HEK293 (cell line): ENCODE data around the gene ITPKC.

ENCODE experiments used
- TCF7L2 ChIP-seq: IDR thresholded peaks from 2 replicates; pipeline ENCODE4 v1.6.1; 2011; ENCODE audit warnings: low read depth, mild to moderate bottlenecking, inconsistent platforms, low read length, moderate library complexity, borderline replicate concordance
- ZNF785 ChIP-seq: fragments of 450-650 bp; formaldehyde crosslinking; IDR thresholded peaks from 2 replicates; pipeline ENCODE4 v1.5.1; 2016; ENCODE audit warnings: missing biosample characterization, missing genetic modification characterization
- TF ChIP-seq, protein P1 (sequence below): fragments of 450-650 bp; formaldehyde crosslinking; IDR thresholded peaks from 2 replicates; pipeline ENCODE4 v1.5.1; 2016; ENCODE audit warnings: missing biosample characterization, missing genetic modification characterization
- TF ChIP-seq, protein P2 (sequence below): fragments of 450-650 bp; formaldehyde crosslinking; IDR thresholded peaks from 2 replicates; pipeline ENCODE4 v1.5.1; 2016; ENCODE audit warnings: missing biosample characterization, missing genetic modification characterization, low read depth
- TF ChIP-seq, protein P3 (sequence below): fragments of 450-650 bp; formaldehyde crosslinking; IDR thresholded peaks from 2 replicates; pipeline ENCODE4 v1.5.1; 2016; ENCODE audit warnings: missing biosample characterization, missing genetic modification characterization

DNA sequence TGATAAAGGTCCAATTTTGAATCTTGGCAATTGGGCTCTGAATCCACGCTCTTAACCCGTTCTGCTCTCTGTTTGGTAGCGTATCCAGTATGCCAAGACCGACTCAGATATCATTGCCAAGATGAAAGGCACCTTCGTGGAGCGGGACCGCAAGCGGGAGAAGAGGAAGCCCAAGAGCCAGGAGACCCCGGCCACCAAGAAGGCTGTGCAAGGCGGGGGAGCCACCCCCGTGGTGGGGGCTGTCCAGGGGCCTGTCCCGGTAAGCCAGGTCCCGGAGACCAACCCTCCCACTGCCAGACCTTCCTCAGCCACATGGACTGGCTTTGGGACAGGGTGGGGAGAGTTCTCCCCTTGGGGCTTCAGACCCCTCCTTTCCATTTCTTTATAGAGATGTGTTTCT, 42.4 kb downstream of the ITPKC start:
- TF ChIP-seq, protein P1, sequence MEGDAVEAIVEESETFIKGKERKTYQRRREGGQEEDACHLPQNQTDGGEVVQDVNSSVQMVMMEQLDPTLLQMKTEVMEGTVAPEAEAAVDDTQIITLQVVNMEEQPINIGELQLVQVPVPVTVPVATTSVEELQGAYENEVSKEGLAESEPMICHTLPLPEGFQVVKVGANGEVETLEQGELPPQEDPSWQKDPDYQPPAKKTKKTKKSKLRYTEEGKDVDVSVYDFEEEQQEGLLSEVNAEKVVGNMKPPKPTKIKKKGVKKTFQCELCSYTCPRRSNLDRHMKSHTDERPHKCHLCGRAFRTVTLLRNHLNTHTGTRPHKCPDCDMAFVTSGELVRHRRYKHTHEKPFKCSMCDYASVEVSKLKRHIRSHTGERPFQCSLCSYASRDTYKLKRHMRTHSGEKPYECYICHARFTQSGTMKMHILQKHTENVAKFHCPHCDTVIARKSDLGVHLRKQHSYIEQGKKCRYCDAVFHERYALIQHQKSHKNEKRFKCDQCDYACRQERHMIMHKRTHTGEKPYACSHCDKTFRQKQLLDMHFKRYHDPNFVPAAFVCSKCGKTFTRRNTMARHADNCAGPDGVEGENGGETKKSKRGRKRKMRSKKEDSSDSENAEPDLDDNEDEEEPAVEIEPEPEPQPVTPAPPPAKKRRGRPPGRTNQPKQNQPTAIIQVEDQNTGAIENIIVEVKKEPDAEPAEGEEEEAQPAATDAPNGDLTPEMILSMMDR (tag by site-specific recombination) = no peak
- TF ChIP-seq TCF7L2 (no peak), ZNF785 (tag by site-specific recombination) (no peak)
- TF ChIP-seq, protein P2, sequence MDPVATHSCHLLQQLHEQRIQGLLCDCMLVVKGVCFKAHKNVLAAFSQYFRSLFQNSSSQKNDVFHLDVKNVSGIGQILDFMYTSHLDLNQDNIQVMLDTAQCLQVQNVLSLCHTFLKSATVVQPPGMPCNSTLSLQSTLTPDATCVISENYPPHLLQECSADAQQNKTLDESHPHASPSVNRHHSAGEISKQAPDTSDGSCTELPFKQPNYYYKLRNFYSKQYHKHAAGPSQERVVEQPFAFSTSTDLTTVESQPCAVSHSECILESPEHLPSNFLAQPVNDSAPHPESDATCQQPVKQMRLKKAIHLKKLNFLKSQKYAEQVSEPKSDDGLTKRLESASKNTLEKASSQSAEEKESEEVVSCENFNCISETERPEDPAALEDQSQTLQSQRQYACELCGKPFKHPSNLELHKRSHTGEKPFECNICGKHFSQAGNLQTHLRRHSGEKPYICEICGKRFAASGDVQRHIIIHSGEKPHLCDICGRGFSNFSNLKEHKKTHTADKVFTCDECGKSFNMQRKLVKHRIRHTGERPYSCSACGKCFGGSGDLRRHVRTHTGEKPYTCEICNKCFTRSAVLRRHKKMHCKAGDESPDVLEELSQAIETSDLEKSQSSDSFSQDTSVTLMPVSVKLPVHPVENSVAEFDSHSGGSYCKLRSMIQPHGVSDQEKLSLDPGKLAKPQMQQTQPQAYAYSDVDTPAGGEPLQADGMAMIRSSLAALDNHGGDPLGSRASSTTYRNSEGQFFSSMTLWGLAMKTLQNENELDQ (tag by site-specific recombination) = no peak
- TF ChIP-seq, protein P3, sequence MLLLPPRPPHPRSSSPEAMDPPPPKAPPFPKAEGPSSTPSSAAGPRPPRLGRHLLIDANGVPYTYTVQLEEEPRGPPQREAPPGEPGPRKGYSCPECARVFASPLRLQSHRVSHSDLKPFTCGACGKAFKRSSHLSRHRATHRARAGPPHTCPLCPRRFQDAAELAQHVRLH (tag by site-specific recombination) = no peak
